GM23338 (cell line): ENCODE measurements around the gene CFAP97D2. TPM values are rescaled to one million over a fixed set of nuclear protein-coding genes. Genes with fewer than 3 reads are reported as not detected.

Source experiments
- ATAC-seq: fragments of 200-7000 bp; cut with Tn5 transposase; 3 replicates; pipeline ENCODE4 v1.9.1; 2020
- DNase-seq: peaks from one replicate; pipeline ENCODE4 v3.0.0-alpha.2; 2015; ENCODE audit warnings: low spot score
- H2AFZ ChIP-seq: fragments of 200-600 bp; sonication (generic); 2 replicates; pipeline ENCODE4 v1.8.0; 2016; ENCODE audit warnings: antibody characterized with exemption, mild to moderate bottlenecking, moderate library complexity
- H3F3A ChIP-seq: fragments of 200-600 bp; sonication (generic); replicated peaks from 2 replicates; pipeline ENCODE4 v1.8.0; 2017; ENCODE audit warnings: antibody characterized with exemption, mixed run types, low read depth
- H3K27ac ChIP-seq: fragments of 200-600 bp; sonication (generic); 2 replicates; pipeline ENCODE4 v1.6.1; 2016; ENCODE audit warnings: low read depth
- H3K27me3 ChIP-seq: fragments of 200-600 bp; sonication (generic); 2 replicates; pipeline ENCODE4 v1.8.0; 2016; ENCODE audit warnings: mild to moderate bottlenecking, mixed run types, moderate library complexity; ENCODE audit not compliant: insufficient read depth
- H3K36me3 ChIP-seq: fragments of 200-600 bp; sonication (generic); 2 replicates; pipeline ENCODE4 v1.8.0; 2016; ENCODE audit warnings: mild to moderate bottlenecking; ENCODE audit not compliant: insufficient read depth
- H3K4me1 ChIP-seq: fragments of 200-600 bp; sonication (generic); 2 replicates; pipeline ENCODE4 v1.8.0; 2016; ENCODE audit warnings: mild to moderate bottlenecking, moderate library complexity; ENCODE audit not compliant: insufficient read depth
- H3K4me2 ChIP-seq: fragments of 200-600 bp; sonication (generic); 2 replicates; pipeline ENCODE4 v1.7.1; 2017; ENCODE audit warnings: mixed run types
- H3K4me3 ChIP-seq: fragments of 200-600 bp; sonication (generic); 2 replicates; pipeline ENCODE4 v1.6.1; 2016; ENCODE audit warnings: mixed run types
- H3K79me2 ChIP-seq: fragments of 200-600 bp; sonication (generic); replicated peaks from 2 replicates; pipeline ENCODE4 v1.8.0; 2017; ENCODE audit warnings: mild to moderate bottlenecking; ENCODE audit not compliant: insufficient read depth
- H3K9me2 ChIP-seq: fragments of 200-600 bp; sonication (generic); 2 replicates; pipeline ENCODE4 v1.8.0; 2017; ENCODE audit not compliant: insufficient read depth
- H4K20me1 ChIP-seq: fragments of 200-600 bp; sonication (generic); replicated peaks from 2 replicates; pipeline ENCODE4 v1.8.0; 2017; ENCODE audit warnings: mild to moderate bottlenecking; ENCODE audit not compliant: insufficient read depth
- H3K27ac Mint-ChIP-seq: 2 replicates; pipeline ENCODE4 v1.8.0; 2020; ENCODE audit warnings: inconsistent platforms, mild to moderate bottlenecking, moderate library complexity, mixed read lengths
- H3K27me3 Mint-ChIP-seq: 3 replicates; pipeline ENCODE4 v1.8.0; 2022; ENCODE audit warnings: low read depth, mild to moderate bottlenecking, moderate library complexity, mixed read lengths, inconsistent platforms; ENCODE audit not compliant: insufficient read depth, poor library complexity
- H3K36me3 Mint-ChIP-seq: 3 replicates; pipeline ENCODE4 v1.8.0; 2021; ENCODE audit warnings: low read depth, mild to moderate bottlenecking, inconsistent platforms, moderate library complexity, mixed read lengths
- H3K4me1 Mint-ChIP-seq: 3 replicates; pipeline ENCODE4 v1.8.0; 2020; ENCODE audit warnings: mild to moderate bottlenecking, inconsistent platforms, mixed read lengths
- H3K4me3 Mint-ChIP-seq: 3 replicates; pipeline ENCODE4 v1.8.0; 2021; ENCODE audit warnings: moderate library complexity, mild to moderate bottlenecking, inconsistent platforms, mixed read lengths
- H3K9me3 Mint-ChIP-seq: 3 replicates; pipeline ENCODE4 v1.8.0; 2020; ENCODE audit warnings: moderate library complexity, mild to moderate bottlenecking, inconsistent platforms, mixed read lengths
- CREB1 ChIP-seq: fragments of 250-450 bp; sonication (Bioruptor Pico); IDR thresholded peaks from 2 replicates; pipeline ENCODE4 v1.5.0; 2020; ENCODE audit warnings: low read depth, mild to moderate bottlenecking, moderate library complexity
- EZH2 ChIP-seq: fragments of 200-600 bp; sonication (generic); IDR thresholded peaks from one replicate; pipeline ENCODE4 v1.8.0; 2017; ENCODE audit warnings: antibody characterized with exemption, mild to moderate bottlenecking, low read depth; ENCODE audit not compliant: unreplicated experiment
- EZH2phosphoT487 ChIP-seq: fragments of 200-600 bp; sonication (generic); IDR thresholded peaks from one replicate; pipeline ENCODE4 v1.8.1; 2018; ENCODE audit warnings: antibody characterized with exemption; ENCODE audit not compliant: unreplicated experiment
- NANOG ChIP-seq: IDR thresholded peaks from 2 replicates; pipeline ENCODE4 v1.6.1; 2016; ENCODE audit warnings: antibody characterized with exemption, borderline replicate concordance
- POLR2AphosphoS5 ChIP-seq: IDR thresholded peaks from 2 replicates; pipeline ENCODE4 v1.6.1; 2016; ENCODE audit warnings: antibody characterized with exemption, low read depth
- STAT1 ChIP-seq: IDR thresholded peaks from one replicate; pipeline ENCODE4 v1.6.1; 2016; ENCODE audit warnings: antibody characterized with exemption; ENCODE audit not compliant: unreplicated experiment
- ZNF331 ChIP-seq: fragments of 250-450 bp; sonication (Bioruptor Pico); IDR thresholded peaks from 2 replicates; pipeline ENCODE4 v1.5.0; 2020; ENCODE audit warnings: low read depth, mild to moderate bottlenecking, moderate library complexity
- polyA plus RNA-seq: library from polyadenylated mRNA; unstranded; fragments of >200 nt; fragmentation: Nextera tagmentation; extraction: Ambion mirVana; gene quantifications from 2 replicates; pipeline ENCODE4 v1.2.1, GENCODE V29; 2016
- total RNA-seq: library from RNA; depleted of rRNA; stranded (reverse); fragments of >200 nt; shearing (Covaris generic); gene quantifications from 2 replicates; pipeline ENCODE4 v1.2.3, GENCODE V29; 2014
- TF ChIP-seq, protein P1 (sequence below): fragments of 250-450 bp; sonication (Bioruptor Pico); IDR thresholded peaks from 2 replicates; pipeline ENCODE4 v1.5.0; 2020; ENCODE audit warnings: mild to moderate bottlenecking, moderate library complexity
- TF ChIP-seq, protein P2 (sequence below): IDR thresholded peaks from one replicate; pipeline ENCODE4 v1.6.1; 2018; ENCODE audit warnings: antibody characterized with exemption; ENCODE audit not compliant: unreplicated experiment
- TF ChIP-seq, protein P3 (sequence below), 2 experiments: fragments of 200-600 bp in 1 of 2; sonication (generic) in 1 of 2; conservative IDR thresholded peaks; 2 replicates each; pipeline versions ENCODE4 v1.5.1 to v1.6.1; 2016 to 2017; ENCODE audit warnings: antibody characterized with exemption in 2 of 2, low read depth in 2 of 2, mild to moderate bottlenecking in 2 of 2, moderate library complexity in 1 of 2
- TF ChIP-seq, protein P4 (sequence below): IDR thresholded peaks from 2 replicates; pipeline ENCODE4 v1.6.1; 2016; ENCODE audit warnings: antibody characterized with exemption

Gene CFAP97D2
- total and polyA plus RNA-seq, 2 experiments from 2014 or later: not detected

DNA sequence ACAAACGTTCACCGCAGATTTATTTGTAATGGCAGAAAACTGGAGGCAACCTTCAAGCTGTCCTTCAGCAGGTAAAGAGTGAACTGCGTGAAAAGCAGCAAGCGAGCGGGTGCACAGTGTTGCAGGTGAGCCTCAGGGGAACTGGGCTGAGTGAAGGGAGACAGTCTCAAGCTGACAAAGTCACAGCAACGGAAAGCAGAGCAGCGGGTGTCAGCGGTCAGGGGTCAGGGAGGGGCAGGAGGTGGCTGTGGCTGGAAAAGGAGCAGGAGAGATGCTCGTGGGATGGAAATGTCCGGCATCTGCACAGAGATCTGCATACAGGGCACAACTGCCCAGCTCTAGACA is 38.2 kb upstream of the CFAP97D2 start:
- no peak for TF ChIP-seq EZH2phosphoT487
- TF ChIP-seq, protein P1, sequence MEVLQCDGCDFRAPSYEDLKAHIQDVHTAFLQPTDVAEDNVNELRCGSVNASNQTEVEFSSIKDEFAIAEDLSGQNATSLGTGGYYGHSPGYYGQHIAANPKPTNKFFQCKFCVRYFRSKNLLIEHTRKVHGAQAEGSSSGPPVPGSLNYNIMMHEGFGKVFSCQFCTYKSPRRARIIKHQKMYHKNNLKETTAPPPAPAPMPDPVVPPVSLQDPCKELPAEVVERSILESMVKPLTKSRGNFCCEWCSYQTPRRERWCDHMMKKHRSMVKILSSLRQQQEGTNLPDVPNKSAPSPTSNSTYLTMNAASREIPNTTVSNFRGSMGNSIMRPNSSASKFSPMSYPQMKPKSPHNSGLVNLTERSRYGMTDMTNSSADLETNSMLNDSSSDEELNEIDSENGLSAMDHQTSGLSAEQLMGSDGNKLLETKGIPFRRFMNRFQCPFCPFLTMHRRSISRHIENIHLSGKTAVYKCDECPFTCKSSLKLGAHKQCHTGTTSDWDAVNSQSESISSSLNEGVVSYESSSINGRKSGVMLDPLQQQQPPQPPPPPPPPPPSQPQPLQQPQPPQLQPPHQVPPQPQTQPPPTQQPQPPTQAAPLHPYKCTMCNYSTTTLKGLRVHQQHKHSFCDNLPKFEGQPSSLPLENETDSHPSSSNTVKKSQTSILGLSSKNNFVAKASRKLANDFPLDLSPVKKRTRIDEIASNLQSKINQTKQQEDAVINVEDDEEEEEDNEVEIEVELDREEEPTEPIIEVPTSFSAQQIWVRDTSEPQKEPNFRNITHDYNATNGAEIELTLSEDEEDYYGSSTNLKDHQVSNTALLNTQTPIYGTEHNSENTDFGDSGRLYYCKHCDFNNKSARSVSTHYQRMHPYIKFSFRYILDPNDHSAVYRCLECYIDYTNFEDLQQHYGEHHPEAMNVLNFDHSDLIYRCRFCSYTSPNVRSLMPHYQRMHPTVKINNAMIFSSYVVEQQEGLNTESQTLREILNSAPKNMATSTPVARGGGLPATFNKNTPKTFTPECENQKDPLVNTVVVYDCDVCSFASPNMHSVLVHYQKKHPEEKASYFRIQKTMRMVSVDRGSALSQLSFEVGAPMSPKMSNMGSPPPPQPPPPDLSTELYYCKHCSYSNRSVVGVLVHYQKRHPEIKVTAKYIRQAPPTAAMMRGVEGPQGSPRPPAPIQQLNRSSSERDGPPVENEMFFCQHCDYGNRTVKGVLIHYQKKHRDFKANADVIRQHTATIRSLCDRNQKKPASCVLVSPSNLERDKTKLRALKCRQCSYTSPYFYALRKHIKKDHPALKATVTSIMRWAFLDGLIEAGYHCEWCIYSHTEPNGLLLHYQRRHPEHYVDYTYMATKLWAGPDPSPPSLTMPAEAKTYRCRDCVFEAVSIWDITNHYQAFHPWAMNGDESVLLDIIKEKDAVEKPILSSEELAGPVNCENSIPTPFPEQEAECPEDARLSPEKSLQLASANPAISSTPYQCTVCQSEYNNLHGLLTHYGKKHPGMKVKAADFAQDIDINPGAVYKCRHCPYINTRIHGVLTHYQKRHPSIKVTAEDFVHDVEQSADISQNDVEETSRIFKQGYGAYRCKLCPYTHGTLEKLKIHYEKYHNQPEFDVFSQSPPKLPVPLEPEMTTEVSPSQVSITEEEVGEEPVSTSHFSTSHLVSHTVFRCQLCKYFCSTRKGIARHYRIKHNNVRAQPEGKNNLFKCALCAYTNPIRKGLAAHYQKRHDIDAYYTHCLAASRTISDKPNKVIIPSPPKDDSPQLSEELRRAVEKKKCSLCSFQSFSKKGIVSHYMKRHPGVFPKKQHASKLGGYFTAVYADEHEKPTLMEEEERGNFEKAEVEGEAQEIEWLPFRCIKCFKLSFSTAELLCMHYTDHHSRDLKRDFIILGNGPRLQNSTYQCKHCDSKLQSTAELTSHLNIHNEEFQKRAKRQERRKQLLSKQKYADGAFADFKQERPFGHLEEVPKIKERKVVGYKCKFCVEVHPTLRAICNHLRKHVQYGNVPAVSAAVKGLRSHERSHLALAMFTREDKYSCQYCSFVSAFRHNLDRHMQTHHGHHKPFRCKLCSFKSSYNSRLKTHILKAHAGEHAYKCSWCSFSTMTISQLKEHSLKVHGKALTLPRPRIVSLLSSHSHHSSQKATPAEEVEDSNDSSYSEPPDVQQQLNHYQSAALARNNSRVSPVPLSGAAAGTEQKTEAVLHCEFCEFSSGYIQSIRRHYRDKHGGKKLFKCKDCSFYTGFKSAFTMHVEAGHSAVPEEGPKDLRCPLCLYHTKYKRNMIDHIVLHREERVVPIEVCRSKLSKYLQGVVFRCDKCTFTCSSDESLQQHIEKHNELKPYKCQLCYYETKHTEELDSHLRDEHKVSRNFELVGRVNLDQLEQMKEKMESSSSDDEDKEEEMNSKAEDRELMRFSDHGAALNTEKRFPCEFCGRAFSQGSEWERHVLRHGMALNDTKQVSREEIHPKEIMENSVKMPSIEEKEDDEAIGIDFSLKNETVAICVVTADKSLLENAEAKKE (CRISPR knock-in tag): no peak
- TF ChIP-seq STAT1: no peak
- no peak for TF ChIP-seq ZNF331 (CRISPR knock-in tag)
- TF ChIP-seq, protein P2, sequence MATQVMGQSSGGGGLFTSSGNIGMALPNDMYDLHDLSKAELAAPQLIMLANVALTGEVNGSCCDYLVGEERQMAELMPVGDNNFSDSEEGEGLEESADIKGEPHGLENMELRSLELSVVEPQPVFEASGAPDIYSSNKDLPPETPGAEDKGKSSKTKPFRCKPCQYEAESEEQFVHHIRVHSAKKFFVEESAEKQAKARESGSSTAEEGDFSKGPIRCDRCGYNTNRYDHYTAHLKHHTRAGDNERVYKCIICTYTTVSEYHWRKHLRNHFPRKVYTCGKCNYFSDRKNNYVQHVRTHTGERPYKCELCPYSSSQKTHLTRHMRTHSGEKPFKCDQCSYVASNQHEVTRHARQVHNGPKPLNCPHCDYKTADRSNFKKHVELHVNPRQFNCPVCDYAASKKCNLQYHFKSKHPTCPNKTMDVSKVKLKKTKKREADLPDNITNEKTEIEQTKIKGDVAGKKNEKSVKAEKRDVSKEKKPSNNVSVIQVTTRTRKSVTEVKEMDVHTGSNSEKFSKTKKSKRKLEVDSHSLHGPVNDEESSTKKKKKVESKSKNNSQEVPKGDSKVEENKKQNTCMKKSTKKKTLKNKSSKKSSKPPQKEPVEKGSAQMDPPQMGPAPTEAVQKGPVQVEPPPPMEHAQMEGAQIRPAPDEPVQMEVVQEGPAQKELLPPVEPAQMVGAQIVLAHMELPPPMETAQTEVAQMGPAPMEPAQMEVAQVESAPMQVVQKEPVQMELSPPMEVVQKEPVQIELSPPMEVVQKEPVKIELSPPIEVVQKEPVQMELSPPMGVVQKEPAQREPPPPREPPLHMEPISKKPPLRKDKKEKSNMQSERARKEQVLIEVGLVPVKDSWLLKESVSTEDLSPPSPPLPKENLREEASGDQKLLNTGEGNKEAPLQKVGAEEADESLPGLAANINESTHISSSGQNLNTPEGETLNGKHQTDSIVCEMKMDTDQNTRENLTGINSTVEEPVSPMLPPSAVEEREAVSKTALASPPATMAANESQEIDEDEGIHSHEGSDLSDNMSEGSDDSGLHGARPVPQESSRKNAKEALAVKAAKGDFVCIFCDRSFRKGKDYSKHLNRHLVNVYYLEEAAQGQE: no peak
- TF ChIP-seq, protein P3, sequence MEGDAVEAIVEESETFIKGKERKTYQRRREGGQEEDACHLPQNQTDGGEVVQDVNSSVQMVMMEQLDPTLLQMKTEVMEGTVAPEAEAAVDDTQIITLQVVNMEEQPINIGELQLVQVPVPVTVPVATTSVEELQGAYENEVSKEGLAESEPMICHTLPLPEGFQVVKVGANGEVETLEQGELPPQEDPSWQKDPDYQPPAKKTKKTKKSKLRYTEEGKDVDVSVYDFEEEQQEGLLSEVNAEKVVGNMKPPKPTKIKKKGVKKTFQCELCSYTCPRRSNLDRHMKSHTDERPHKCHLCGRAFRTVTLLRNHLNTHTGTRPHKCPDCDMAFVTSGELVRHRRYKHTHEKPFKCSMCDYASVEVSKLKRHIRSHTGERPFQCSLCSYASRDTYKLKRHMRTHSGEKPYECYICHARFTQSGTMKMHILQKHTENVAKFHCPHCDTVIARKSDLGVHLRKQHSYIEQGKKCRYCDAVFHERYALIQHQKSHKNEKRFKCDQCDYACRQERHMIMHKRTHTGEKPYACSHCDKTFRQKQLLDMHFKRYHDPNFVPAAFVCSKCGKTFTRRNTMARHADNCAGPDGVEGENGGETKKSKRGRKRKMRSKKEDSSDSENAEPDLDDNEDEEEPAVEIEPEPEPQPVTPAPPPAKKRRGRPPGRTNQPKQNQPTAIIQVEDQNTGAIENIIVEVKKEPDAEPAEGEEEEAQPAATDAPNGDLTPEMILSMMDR (conservative IDR thresholded peaks at IDR 0.05; ENCODE audit: low read depth in 2 of 2): no peak
- no peak for TF ChIP-seq NANOG
- TF ChIP-seq POLR2AphosphoS5: no peak
- TF ChIP-seq, protein P4, sequence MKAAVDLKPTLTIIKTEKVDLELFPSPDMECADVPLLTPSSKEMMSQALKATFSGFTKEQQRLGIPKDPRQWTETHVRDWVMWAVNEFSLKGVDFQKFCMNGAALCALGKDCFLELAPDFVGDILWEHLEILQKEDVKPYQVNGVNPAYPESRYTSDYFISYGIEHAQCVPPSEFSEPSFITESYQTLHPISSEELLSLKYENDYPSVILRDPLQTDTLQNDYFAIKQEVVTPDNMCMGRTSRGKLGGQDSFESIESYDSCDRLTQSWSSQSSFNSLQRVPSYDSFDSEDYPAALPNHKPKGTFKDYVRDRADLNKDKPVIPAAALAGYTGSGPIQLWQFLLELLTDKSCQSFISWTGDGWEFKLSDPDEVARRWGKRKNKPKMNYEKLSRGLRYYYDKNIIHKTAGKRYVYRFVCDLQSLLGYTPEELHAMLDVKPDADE: no peak
- no peak for TF ChIP-seq CREB1
- TF ChIP-seq EZH2: no peak
- no peaks in the 10 kb centered on the region; the same call in 1 of the 2 replicates for H3K36me3 ChIP-seq
- H3K4me2 ChIP-seq: no peak overlapping the region
- no peak overlapping the region for H3K4me3 Mint-ChIP-seq
- peaks cover 3% of the 10 kb centered on the region; the same call in 1 of the 3 replicates for H3K36me3 Mint-ChIP-seq
- H2AFZ ChIP-seq: no peak overlapping the region
- H4K20me1 ChIP-seq: no peaks in the 10 kb centered on the region
- H3K27ac ChIP-seq: no peak overlapping the region
- H3K27me3 Mint-ChIP-seq: peaks cover 8% of the 10 kb centered on the region
- peaks cover 2% of the 10 kb centered on the region; the same call in 1 of the 3 replicates for H3K4me1 Mint-ChIP-seq
- H3K27ac Mint-ChIP-seq: no peak overlapping the region
- no peaks in the 10 kb centered on the region for H3K9me2 ChIP-seq
- H3K4me3 ChIP-seq: no peak overlapping the region
- H3K9me3 Mint-ChIP-seq: peaks cover 7% of the 10 kb centered on the region; the same call in 2 of the 3 replicates
- DNase-seq (no peak), ATAC-seq (no peak)
- H3F3A ChIP-seq: no peaks in the 10 kb centered on the region
- H3K79me2 ChIP-seq: no peaks in the 10 kb centered on the region
- H3K4me1 ChIP-seq: no peaks in the 10 kb centered on the region
- H3K27me3 ChIP-seq: no peaks in the 10 kb centered on the region
